Measurements from ENCODE around the gene ZFAND2A.
A peak's percentile ranks its signal among the peaks of the same experiment; 100 is the strongest.

Gene ZFAND2A

DNA sequence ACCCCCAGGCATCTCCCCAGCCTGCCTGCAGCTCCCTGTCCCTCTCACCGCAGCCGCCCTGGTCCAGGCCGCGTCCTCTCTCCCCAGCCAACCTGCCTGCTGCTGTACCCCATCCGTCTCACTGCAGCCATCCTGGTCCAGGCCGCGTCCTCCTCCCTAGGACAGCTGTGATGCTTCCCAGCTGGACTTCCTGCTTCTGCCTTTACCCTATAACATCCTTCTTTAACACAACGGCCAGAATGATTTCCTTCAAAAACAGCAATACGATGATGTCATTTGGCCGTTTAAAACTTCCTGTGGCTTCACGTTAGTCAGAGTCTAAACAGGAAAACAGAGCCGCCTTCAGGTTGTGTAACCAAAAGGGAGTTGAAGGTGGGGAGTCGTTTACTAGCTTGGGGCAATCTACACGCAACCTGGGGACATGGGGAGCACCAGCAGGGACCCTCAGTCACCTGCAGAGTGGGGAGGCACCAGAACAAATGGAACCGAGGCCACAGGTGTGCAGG lies 32.2 kb upstream of the ZFAND2A start:
- no peak overlapping the region for H3K9ac ChIP-seq (ENCODE audit: low read length)
- no peaks in the 10 kb centered on the region for H3K4me1 ChIP-seq (ENCODE audit: insufficient read depth, low read length)
- H3K36me3 ChIP-seq (ENCODE audit: insufficient read depth, low read length), result no peaks in the 10 kb centered on the region
- no peak overlapping the region for H3K4me3 ChIP-seq (ENCODE audit: low read depth in 1 of 2, low read length in 2 of 2)
- no peaks in the 10 kb centered on the region for H3K9me3 ChIP-seq (ENCODE audit: low read length)
- no peak overlapping the region for H3K27ac ChIP-seq (ENCODE audit: low read depth, low read length)
- peaks cover 12 to 19% of the 10 kb centered on the region in 2 donors for H3K27me3 ChIP-seq (ENCODE audit: control insufficient read depth in 1 of 2, insufficient read depth in 2 of 2, low read length in 2 of 2)

DNA sequence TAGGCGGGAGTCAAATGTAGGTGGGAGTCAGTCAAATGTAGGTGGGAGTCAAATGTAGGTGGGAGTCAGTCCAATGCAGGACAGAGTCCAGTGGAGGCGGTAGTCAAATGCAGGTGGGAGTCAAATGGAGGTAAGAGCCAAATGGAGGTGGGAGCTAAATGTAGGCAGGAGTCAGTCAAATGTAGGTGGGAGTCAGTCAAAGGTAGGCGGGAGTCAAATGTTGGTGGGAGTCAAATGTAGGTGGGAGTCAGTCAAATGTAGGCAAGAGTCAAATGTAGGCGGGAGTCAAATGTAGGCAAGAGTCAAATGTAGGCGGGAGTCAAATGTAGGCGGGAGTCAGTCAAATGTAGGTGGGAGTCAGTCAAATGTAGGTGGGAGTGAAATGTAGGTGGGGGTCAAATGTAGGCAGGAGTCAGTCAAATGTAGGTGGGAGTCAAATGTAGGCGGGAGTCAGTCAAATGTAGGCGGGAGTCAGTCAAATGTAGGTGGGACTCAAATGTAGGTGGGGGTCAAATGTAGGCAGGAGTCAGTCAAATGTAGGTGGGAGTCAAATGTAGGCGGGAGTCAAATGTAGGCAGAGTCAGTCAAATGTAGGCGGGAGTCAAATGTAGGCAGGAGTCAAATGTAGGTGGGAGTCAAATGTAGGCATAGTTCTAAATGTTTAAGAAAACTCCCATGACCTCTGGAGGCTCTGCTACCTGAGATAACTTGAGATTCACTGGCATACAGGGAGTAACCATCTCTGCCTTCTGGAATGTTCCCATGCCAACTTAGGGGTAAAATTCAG lies 30.2 kb upstream of the ZFAND2A start:
- peaks cover 12 to 23% of the 10 kb centered on the region in 2 donors for H3K27me3 ChIP-seq (ENCODE audit: control insufficient read depth in 1 of 2, insufficient read depth in 2 of 2, low read length in 2 of 2)
- H3K4me3 ChIP-seq (ENCODE audit: low read depth in 1 of 2, low read length in 2 of 2), result no peak overlapping the region
- no peak overlapping the region for H3K9ac ChIP-seq (ENCODE audit: low read length)

DNA sequence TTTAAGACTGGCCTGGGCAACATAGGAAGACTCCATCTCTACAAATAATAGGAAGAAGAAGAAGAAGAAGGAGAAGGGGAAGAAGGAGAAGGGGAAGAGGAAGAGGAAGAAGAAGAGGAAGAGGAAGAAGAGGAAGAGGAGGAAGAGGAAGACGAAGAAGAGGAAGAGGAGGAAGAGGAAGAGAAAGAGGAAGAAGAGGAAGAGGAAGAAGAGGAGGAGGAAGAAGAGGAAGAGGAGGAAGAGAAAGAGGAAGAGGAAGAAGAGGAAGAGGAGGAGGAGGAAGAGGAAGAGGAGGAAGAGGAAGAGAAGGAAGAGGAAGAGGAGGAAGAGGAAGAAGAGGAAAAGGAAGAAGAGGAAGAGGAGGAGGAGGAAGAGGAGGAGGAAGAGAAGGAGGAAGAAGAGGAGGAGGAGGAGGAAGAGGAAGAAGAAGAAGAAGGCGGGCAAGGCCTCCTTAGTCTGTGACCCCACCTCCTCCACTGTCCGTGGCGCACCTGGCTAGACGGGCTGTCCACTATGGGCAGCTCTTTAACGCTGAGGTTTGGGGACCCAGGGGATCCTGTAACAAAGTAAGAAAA lies 28.8 kb upstream of the ZFAND2A start:
- no peak overlapping the region for H3K27ac ChIP-seq (ENCODE audit: low read depth, low read length)
- no peak overlapping the region for H3K9ac ChIP-seq (ENCODE audit: low read length)
- no peak overlapping the region for H3K4me3 ChIP-seq (ENCODE audit: low read depth in 1 of 2, low read length in 2 of 2)
- H3K27me3 ChIP-seq (ENCODE audit: control insufficient read depth in 1 of 2, insufficient read depth in 2 of 2, low read length in 2 of 2), result peaks cover 6 to 24% of the 10 kb centered on the region in 2 donors
- H3K36me3 ChIP-seq (ENCODE audit: insufficient read depth, low read length), result no peaks in the 10 kb centered on the region
- no peaks in the 10 kb centered on the region for H3K4me1 ChIP-seq (ENCODE audit: insufficient read depth, low read length)
- no peaks in the 10 kb centered on the region for H3K9me3 ChIP-seq (ENCODE audit: low read length)

More for the DNA sequence above, 30.2 kb upstream of the ZFAND2A start:
- H3K27ac ChIP-seq (ENCODE audit: low read depth, low read length), result no peak overlapping the region
- H3K36me3 ChIP-seq (ENCODE audit: insufficient read depth, low read length), result no peaks in the 10 kb centered on the region
- no peaks in the 10 kb centered on the region for H3K4me1 ChIP-seq (ENCODE audit: insufficient read depth, low read length)
- no peaks in the 10 kb centered on the region for H3K9me3 ChIP-seq (ENCODE audit: low read length)

DNA sequence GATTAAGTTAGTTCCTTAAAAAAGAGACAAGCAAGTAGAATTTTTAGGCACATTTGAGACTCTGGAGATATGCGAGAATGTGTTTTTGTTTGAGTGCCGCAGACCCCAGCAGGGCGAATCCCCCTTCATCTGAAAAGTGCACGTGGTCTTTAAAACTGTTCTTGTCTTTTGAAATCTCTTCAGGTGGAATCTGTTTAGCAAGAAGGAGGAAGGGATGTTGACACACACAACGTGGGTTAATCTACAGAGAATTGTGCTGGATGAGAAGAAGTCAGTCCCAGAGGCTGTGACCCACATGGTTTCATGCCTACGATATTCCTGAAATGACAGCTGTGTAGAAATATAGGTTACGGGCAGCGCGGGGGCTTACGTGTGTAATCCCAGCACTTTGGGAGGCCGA lies 27.1 kb upstream of the ZFAND2A start:
- H3K9me3 ChIP-seq (ENCODE audit: low read length), result no peaks in the 10 kb centered on the region
- H3K4me3 ChIP-seq (ENCODE audit: low read depth in 1 of 2, low read length in 2 of 2), result no peak overlapping the region
- H3K4me1 ChIP-seq (ENCODE audit: insufficient read depth, low read length), result no peaks in the 10 kb centered on the region
- no peak overlapping the region for H3K9ac ChIP-seq (ENCODE audit: low read length)
- H3K36me3 ChIP-seq (ENCODE audit: insufficient read depth, low read length), result no peaks in the 10 kb centered on the region
- peaks cover 0 to 10% of the 10 kb centered on the region in 2 donors for H3K27me3 ChIP-seq (ENCODE audit: control insufficient read depth in 1 of 2, insufficient read depth in 2 of 2, low read length in 2 of 2)
- no peak overlapping the region for H3K27ac ChIP-seq (ENCODE audit: low read depth, low read length)

DNA sequence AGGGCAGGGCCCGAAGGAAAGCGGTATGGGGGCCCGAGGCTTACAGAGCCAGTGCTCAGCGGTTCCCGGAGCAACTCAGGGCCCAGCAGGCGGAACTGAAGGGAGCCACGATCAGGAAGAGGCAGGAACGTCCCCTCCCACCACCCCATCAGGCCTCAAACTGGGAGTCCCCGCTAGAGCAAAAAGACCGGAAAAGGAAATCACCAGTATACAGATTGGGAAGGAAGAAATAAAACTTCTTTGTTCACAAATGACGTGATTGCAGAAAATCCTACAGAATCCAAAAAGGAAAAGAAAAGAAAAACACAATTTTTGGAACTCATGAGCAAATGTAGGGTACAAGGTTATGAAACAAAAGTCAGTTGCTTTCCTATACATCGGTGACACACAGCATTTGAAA lies 21.6 kb upstream of the ZFAND2A start:
- Histone ChIP-seq H3K4me3 (ENCODE audit: low read depth in 1 of 2, low read length in 2 of 2) (no peak overlapping the region), H3K36me3 (ENCODE audit: insufficient read depth, low read length) (no peaks in the 10 kb centered on the region), H3K27me3 (ENCODE audit: control insufficient read depth in 1 of 2, insufficient read depth in 2 of 2, low read length in 2 of 2) (peaks cover 0 to 15% of the 10 kb centered on the region in 2 donors), H3K4me1 (ENCODE audit: insufficient read depth, low read length) (no peaks in the 10 kb centered on the region), H3K9ac (ENCODE audit: low read length) (no peak overlapping the region), H3K27ac (ENCODE audit: low read depth, low read length) (no peak overlapping the region), H3K9me3 (ENCODE audit: low read length) (no peaks in the 10 kb centered on the region)

DNA sequence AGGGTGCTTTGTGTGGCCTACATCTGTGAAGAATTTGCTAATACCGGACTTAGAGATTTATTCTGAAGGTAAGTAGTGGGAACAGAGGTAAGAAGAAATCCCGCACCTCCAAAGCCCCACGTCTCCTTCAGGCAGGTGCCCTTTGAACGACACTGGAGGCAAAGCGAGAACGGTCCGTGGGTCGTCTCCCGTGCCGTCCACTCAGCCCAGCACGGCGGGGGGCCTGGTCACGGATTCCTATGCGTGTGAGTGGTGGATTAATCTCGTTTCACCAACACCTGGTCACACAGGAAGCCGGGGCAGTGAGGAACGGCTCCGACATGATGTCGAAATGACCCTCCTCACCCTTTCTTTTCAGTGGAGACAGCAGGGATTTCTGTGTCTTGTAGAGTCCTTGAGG lies 21.0 kb upstream of the ZFAND2A start:
- no peaks in the 10 kb centered on the region for H3K36me3 ChIP-seq (ENCODE audit: insufficient read depth, low read length)
- H3K9ac ChIP-seq (ENCODE audit: low read length), result no peak overlapping the region
- H3K4me1 ChIP-seq (ENCODE audit: insufficient read depth, low read length), result no peaks in the 10 kb centered on the region
- no peaks in the 10 kb centered on the region for H3K9me3 ChIP-seq (ENCODE audit: low read length)
- peaks cover 0 to 15% of the 10 kb centered on the region in 2 donors for H3K27me3 ChIP-seq (ENCODE audit: control insufficient read depth in 1 of 2, insufficient read depth in 2 of 2, low read length in 2 of 2)
- H3K27ac ChIP-seq (ENCODE audit: low read depth, low read length), result no peak overlapping the region
- H3K4me3 ChIP-seq (ENCODE audit: low read depth in 1 of 2, low read length in 2 of 2), result no peak overlapping the region

DNA sequence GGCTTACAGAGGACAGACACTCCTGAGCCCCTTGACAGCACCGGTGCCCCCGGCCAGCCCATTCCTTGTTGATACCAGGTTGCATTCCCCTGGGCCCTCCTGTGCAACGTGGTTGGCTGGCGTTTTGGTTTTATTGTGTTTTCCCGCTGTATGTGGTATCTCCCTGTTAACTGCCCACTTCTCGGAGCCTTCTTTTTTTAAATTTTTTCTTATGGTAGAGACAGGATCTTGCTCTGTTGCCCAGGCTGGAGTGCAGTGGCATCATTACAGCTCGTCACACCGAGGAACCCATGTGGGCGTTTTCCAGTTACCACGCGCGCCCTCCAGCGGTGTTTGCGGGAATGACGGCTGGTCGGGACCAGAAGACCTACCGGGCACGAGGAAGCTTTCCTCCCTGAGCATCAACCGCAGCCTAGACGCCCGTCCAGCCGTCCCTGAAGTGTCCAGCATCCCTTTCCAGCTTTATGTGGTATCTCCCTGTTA lies 16.9 kb upstream of the ZFAND2A start:
- Histone ChIP-seq H3K9me3 (ENCODE audit: low read length) (no peaks in the 10 kb centered on the region), H3K27ac (ENCODE audit: low read depth, low read length) (no peak overlapping the region), H3K27me3 (ENCODE audit: control insufficient read depth in 1 of 2, insufficient read depth in 2 of 2, low read length in 2 of 2) (peaks cover 0 to 5% of the 10 kb centered on the region in 2 donors), H3K4me1 (ENCODE audit: insufficient read depth, low read length) (peaks cover 4% of the 10 kb centered on the region), H3K9ac (ENCODE audit: low read length) (no peak overlapping the region), H3K36me3 (ENCODE audit: insufficient read depth, low read length) (no peaks in the 10 kb centered on the region), H3K4me3 (ENCODE audit: low read depth in 1 of 2, low read length in 2 of 2) (no peak overlapping the region)

DNA sequence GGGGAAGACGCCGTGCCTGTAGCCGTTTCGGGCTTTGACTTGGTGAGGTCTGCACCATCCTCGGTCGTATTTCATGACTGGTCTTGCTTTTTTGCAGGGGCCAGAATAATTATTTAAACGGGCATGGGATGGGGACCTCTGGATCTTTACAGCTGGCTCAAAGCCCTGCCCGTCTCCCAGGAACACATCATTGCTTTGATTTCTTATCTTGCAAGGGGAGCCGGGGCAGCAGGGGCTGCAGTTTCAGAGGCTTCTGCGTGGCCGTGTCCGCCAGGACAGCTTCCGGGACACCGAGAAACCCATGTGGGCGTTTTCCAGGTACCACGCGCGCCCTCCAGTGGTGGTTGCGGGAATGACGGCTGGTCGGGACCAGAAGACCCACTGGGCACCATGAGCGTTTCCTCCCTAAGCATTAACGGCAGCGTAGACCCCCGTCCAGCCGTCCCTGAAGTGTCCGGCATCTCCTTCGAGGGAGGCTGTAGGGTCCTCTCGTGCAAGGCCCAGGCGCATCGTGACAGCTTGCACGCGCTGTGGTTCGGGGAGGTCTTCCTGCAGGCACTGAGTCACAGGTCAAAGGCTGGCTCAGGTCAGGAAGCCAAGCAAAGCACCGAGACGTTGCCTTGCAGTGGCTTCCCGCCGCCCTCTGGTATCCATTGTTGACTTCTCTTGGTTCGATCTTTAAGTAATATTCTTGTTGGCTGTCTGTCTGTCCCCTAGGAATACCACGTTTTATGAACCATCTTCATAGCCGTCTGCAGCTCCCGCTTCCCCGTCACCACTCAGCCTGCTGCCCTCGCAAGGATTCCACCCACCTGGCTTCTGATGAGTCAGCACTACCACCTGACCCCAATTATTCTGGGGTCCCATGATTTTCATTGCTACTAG lies 16.2 kb upstream of the ZFAND2A start:
- H3K9ac ChIP-seq (ENCODE audit: low read length), result no peak overlapping the region
- H3K4me1 ChIP-seq (ENCODE audit: insufficient read depth, low read length), result peaks cover 4% of the 10 kb centered on the region
- H3K27me3 ChIP-seq (ENCODE audit: control insufficient read depth in 1 of 2, insufficient read depth in 2 of 2, low read length in 2 of 2), result peaks cover 0 to under 1% of the 10 kb centered on the region in 2 donors
- H3K9me3 ChIP-seq (ENCODE audit: low read length), result no peaks in the 10 kb centered on the region
- no peaks in the 10 kb centered on the region for H3K36me3 ChIP-seq (ENCODE audit: insufficient read depth, low read length)
- H3K4me3 ChIP-seq (ENCODE audit: low read depth in 1 of 2, low read length in 2 of 2), result peak overlapping the region in 1 of 2 donors; percentile 49
- no peak overlapping the region for H3K27ac ChIP-seq (ENCODE audit: low read depth, low read length)

DNA sequence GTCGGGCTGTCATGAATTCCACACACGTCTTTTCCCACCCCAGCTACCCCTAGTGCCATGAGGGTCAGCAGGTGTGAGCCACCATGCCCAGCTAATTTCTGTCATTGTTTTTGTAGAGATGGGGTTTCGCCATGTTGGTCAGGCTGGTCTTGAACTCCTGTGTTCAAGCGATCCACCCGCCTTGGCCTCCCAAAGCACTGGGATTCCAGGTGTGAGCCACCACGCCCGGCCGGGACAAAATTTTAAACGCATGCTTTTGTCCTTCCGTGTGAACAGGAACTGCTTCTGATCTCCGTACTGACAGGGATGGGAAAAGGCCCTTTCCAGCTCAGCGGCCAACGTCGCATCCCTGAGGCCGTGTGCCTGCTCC lies 15.6 kb upstream of the ZFAND2A start:
- Histone ChIP-seq H3K9me3 (ENCODE audit: low read length) (no peaks in the 10 kb centered on the region), H3K27ac (ENCODE audit: low read depth, low read length) (no peak overlapping the region), H3K4me3 (ENCODE audit: low read depth in 1 of 2, low read length in 2 of 2) (peak overlapping the region in 1 of 2 donors; percentile 49), H3K9ac (ENCODE audit: low read length) (no peak overlapping the region), H3K4me1 (ENCODE audit: insufficient read depth, low read length) (peaks cover 4% of the 10 kb centered on the region), H3K36me3 (ENCODE audit: insufficient read depth, low read length) (no peaks in the 10 kb centered on the region), H3K27me3 (ENCODE audit: control insufficient read depth in 1 of 2, insufficient read depth in 2 of 2, low read length in 2 of 2) (no peaks in the 10 kb centered on the region)

DNA sequence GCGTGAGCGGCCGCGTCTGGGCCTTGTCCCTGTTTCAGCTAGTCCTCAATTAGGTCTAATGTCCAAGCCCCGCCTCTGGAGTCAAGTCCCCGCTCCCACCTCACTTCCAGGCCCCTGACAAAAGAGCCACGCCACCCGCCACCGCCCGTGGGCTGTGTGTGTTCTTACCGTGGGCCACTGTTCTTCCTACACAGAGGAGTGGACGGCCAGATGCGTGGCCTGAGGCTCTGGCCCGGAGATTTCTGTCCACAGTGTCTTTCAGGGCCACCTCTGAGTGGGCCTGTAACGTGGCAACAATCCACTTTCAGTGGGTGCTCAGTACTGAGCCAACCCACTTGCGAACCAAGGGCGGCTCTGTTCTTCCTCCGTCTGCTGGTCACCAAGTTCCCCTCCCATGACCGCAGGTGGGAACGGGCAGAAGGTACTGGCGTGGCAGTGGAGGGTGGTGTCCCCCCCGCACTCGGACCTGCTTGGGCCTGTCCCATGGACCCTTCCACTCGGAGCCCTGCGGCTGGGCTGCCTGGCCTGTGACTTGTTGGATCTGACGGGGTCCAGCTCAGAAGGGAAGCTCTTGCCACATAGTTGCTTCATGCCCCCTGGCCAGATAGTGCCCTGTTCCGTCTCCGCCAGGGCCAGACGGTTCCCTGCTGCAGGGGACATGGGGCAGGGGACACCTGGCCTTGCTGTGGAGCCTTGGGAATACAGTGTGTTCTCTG lies 15.0 kb upstream of the ZFAND2A start:
- Histone ChIP-seq H3K4me3 (ENCODE audit: low read depth in 1 of 2, low read length in 2 of 2) (no peak overlapping the region), H3K36me3 (ENCODE audit: insufficient read depth, low read length) (no peaks in the 10 kb centered on the region), H3K9me3 (ENCODE audit: low read length) (no peaks in the 10 kb centered on the region), H3K27me3 (ENCODE audit: control insufficient read depth in 1 of 2, insufficient read depth in 2 of 2, low read length in 2 of 2) (no peaks in the 10 kb centered on the region), H3K9ac (ENCODE audit: low read length) (no peak overlapping the region), H3K4me1 (ENCODE audit: insufficient read depth, low read length) (peaks cover 5% of the 10 kb centered on the region), H3K27ac (ENCODE audit: low read depth, low read length) (no peak overlapping the region)

DNA sequence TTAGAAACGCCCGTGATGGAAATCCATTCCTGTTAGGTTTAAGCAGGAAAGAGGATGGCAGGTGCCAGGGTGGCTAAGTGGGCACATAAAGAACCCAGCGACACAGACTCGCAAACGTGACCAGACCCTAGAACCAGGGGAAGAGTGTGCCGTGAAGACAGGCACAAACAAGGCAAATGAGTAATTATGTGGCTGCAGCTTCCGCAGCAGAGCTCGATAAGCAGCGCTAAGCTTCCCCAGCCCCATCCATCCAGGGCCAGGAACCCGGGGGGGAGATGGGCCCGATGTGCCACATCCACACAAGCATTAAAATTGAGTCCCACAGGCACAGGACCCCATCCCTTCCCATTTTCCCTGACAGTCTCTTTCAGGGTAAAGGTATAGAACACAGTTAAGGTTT lies 14.0 kb upstream of the ZFAND2A start:
- Histone ChIP-seq H3K4me3 (ENCODE audit: low read depth in 1 of 2, low read length in 2 of 2) (no peak overlapping the region), H3K9ac (ENCODE audit: low read length) (no peak overlapping the region), H3K36me3 (ENCODE audit: insufficient read depth, low read length) (no peaks in the 10 kb centered on the region), H3K4me1 (ENCODE audit: insufficient read depth, low read length) (peaks cover 9% of the 10 kb centered on the region), H3K27ac (ENCODE audit: low read depth, low read length) (no peak overlapping the region), H3K9me3 (ENCODE audit: low read length) (no peaks in the 10 kb centered on the region), H3K27me3 (ENCODE audit: control insufficient read depth in 1 of 2, insufficient read depth in 2 of 2, low read length in 2 of 2) (no peaks in the 10 kb centered on the region)

Measured in muscle layer of colon (tissue), 2 donors.